Glomerular visceral epithelial cell (primary cell): Measurements from ENCODE around the gene ERC2.

Source experiments
- DNase-seq: peaks from one replicate; pipeline ENCODE4 v3.0.0-alpha.2; 2016; ENCODE audit errors: extremely low spot score

The ERC2 gene

DNA sequence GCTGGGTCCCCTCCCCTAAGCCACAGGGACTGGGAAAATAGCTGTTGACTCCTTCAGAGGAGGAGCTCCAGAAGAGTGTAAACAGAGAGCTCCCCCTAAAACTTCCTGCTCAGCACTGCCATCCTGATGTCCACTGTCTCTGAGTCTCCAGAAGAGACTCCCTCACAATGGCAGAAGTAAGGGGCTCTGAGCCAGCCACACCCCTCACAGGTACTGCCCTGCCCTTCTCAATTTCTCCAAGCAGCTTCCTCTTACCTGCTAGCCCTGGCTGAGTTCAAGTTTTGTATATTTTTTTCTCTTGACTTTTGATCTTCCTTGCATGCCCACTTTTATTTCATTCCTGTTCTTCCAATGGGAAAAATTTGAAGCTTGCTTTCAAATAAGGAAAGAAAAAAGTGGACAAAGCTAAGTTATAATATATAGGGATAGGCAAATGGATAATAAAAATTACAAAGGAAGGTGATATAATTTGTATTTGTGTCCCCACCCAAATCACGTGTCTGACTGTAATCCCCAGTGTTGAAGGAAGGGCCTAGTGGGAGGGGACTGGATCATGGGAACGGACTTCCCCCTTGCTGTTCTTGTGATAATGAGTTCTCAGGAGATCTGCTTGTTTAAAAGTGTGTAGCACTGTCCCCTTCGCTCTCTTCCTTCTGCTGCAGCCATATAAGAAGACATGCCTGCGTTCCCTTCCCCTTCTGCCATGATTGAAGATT, 539.0 kb downstream of the ERC2 start:
- no peak for DNase-seq

DNA sequence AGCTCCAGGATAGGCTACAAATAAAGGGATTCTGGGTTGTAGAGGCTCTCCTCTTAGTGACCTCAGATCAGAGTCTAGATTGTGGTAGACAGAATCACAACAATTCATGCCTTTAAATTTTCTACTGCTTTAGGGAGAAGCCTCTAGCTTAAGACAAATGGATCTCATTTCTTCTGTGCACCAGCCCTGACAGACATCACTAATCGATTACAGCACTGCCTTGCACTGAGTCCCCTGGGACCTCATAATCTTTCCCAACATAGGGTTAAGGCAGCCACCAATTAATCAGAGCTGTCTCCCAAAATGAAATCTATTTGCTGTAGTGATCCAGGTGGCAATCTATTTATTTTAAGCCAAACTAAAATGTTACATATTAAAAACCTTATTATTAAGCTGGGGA, 544.6 kb downstream of the ERC2 start:
- DNase-seq, result no peak

DNA sequence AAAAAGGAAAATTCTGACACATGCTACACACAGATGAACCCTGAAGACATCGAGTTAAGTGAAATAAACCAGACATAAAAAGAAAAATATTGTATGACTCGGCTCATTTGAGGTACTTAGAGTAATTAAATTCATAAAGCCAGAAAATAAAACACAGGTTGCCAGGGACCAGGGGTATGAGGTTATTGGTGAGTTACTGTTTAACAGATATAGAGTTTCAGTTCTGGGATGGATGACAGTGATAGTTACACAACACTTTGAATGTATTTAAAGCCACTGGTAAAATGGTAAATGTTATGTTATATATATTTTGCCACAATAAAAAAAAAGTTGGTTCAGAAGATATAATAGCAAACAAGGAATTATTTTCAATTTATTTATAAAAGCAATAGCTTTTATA, 545.1 kb downstream of the ERC2 start:
- no peak for DNase-seq

DNA sequence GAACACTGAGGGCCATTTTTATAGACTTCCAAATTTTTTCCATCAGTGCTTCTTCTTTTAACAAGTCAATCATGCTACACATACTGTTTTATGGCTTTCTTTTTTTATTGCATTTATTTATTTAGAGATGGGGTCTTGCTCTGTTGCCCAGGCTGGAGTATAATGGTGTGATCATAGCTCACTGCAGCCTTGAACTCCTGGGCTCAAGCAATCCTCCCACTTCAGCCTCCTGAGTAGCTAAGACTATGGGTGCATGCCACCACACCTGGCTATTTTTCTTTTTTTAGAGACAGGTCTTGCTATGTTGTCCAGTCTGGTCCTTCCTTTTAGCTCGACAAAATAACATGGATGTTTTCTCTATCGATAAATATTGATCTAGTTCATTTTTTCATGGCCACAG, 555.4 kb downstream of the ERC2 start:
- DNase-seq, result no peak

DNA sequence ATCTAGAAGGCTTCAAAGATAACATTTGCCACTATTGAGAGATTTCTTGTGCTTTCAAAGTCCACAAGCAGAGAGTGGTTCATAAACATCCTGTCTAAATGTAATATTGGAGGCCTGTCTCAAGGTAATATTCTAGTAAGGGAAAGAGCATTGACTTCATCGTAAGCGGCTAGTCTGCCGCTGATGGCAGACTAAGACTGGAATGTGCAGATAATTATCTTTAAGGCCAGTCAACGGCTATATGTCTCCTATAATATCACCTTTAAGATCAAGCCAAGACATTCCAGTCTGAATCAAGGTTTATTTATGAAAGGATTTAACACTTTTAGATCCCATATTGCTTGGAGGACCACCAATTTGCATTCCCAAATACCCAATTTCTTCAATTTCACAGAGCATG, 557.0 kb downstream of the ERC2 start:
- DNase-seq, result no peak

DNA sequence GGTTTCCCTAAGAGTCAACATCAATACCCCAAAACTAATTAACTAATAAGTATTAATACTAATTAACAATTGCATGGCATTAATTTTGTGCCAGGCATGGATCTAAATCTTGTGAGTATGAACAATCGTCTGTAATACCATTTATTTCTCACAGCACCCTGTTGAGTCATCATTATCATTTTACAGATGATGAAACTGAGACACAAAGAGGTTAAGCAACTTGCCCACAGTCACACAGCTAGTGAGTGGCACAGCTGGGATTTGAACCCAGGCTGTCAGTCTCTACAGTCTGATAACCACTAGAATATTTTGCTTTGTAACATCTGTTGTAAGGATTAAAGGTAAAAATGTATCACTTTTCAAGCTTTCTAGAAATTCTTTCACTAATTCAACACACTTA, 557.7 kb downstream of the ERC2 start:
- DNase-seq, result no peak

DNA sequence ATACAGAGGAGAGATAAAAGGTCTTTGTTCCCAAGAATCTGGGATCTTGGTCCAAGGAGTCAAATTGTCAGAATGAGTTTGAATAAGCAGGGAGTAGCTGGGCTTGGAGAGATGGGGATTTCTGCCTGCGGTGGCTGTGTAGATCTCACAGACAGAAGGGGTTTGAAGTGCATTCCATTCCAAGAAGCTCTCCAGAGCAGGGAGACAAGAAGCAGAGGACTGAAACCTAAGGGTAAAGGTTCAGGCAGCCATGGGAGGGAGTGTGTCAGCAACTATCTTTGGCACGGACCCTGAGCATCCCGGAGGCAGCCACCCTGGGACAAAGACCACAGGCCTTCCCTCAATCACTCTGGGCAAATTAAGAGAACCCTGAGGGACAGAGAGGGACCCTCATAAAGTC, 558.9 kb downstream of the ERC2 start:
- DNase-seq, result no peak

DNA sequence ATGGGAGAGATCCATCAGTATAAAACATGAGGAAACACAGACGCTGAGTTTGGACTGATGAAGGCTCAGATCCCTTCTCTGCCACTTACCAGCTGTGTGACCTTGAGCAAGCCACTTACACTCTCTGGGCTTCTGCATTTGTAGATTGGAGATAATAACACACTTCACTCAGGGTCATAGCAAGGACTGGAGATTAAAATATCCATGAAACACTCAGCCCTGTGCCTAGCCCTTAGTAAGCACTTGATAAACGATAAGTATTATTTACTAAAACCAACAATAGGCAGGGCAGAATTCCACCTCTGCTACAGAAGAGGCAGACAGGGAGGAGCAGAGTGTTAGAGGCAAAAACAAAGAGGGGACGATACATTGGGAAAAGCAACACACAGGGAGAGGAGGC, 560.7 kb downstream of the ERC2 start:
- no peak for DNase-seq

DNA sequence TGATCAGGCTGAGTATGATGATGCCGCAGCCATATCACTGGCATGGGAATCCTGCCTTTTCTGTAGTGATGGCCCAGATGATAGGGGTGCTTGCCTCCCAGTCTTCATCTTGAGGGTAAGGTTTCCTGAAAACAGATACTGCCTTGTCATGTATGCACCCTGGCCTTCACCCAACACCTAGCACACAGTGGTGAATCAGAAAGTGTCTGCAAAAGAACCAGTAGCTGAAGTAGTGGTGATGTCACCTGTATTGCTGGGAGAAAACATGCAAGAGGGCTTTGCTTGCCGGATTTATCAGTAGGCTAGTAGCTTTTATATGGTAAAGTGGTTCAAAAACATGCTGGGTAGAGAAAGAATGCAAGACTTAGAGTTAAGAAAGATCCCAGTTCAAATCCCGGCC, 561.4 kb downstream of the ERC2 start:
- no peak for DNase-seq

DNA sequence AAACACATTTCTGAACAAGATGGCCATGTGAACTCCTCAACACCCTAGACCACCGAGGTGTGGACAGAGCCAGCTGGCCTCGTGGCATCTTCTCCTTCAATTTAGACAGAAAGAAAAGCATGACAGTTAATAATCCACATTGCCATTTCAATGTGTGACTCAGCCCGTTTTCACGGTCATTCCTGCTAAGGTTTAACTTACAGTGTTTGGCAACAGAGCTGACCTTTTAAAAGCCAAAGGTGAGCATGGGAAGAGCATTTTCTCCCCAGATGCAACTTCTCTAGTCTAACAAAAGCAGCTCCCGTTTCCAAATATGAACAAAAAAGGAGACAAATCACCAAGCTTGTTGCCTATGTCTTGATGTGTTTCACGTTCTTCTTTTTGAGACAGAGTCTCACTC, 563.6 kb downstream of the ERC2 start:
- no peak for DNase-seq

DNA sequence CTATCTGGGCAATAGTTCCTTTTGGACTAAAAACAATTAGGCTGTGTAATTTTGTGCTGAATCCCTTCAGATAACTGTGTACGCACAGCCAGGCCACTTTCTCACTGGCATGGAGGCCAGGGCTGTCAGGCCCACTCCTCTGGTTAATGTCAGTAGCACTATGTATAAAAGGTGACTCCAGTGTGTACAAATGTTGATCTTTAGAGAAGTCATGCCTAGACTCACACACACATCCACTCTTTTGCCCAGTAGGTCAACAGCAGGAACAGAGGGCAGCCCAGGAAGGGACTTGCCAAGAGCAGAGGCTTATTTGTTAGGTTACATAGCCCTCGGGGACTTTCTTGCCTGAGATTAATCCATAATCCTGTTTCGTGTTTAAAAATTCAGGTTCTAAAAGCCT, 564.6 kb downstream of the ERC2 start:
- DNase-seq, result no peak

DNA sequence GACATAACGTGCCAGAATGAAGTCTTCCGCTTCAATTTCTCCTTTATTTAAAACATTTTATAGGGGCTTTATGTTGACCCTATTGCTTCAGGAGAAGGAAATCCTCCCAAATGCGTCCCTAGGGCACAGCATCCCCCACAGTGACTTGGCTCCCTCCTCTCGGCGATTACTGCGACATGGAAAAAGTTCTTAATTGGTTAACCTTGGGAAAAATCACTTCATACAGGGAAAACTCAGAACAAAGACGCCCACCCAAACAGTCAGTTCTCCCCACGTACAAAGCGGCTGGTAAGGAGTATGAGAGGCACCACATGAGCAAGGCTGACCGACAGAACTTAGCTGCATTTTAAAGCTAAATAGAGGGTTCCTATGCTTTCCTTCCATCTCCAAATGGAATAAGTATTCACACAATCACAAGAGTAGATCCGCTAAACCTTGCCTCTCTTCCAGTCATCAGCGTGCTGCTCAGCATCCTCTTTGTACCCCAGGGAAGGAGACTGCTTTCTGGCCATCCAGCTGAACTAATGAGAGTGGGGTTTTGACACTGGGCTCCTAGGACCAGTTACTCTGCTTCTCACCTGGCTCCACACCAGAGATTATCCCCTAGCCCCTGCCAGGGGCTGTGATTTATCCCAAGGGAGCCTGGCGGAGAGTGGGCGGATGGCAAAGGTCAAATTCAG, 565.9 kb downstream of the ERC2 start:
- no peak for DNase-seq

DNA sequence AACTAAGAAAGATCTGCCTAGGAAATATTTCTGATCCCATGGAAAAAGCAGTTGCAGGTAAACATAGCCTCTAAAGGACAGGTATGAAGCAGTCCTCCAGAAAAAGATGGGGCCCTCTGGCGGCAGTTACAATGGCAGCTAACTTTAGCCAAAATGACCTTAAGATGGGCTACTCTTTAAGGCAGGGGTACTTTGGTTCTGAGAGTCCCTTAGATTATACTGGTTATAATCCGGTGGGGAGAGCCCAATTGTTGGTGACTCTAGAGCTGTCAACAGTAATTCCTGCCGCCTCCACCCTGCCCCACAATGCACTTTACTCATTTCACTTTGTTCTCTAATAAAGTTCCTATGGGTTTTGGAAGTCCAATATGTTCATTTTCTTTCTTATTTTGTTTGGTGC, 568.4 kb downstream of the ERC2 start:
- DNase-seq, result no peak

DNA sequence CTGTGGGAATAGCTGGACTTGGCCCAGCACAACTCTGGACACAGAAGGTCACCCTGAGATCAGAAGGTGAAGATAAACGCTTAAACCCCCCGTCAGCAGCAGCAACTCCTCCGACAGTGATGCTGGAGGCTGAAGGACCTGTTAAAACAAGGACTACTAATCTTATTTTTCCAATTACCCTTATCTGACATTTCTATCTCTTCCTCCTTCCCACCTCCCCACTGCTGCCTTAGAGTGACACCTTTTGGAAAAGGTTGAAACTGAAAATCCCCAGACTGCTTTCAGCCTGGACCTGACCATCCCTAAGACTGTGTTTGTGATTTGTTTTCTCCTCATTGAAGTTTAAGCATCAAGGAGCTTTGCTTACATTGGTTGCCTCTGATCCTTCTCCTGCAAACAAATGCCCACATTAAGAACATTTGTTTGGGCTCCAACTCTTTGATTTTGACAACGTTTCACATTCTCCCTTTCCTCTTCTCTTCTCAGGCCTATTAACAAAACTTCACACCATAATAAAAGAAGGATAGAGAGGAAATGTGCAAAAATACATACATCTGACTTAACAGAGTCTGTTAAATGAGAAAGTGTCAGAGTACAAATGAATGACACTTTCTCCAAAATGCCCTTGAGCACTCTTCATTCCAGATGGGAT, 570.6 kb downstream of the ERC2 start:
- peak; percentile 22 for DNase-seq

DNA sequence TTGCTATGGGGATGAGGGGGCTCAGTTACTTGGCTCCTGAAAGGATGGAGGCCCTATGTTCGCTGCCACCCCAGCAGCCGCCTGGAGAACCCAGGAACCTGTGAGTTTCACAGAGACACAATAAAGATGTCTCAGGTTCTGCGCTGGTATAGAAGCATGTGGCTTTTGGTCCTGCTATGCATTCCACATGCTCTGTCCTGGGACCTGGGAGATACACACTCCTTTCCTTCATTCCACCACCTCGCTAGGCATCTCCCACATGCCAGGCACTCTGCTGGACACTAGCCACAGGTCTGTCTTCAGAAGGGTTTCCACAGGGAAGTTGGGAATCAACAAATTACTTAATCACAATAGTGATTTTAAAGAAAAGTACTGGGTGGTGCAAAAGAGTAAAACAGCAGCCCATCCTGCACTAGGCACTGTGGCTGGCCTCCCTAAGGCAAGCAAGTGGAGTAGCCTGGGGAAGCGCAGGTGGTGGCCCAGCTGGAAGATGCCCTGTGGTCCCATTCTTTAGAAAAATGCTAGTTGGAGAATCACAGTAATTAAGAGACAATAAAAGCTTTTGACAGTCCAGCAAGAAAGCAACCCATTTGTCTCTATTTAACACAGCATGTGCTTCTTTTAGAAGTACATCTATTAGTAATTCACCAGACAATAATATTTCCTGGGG, 572.2 kb downstream of the ERC2 start:
- DNase-seq, result no peak

DNA sequence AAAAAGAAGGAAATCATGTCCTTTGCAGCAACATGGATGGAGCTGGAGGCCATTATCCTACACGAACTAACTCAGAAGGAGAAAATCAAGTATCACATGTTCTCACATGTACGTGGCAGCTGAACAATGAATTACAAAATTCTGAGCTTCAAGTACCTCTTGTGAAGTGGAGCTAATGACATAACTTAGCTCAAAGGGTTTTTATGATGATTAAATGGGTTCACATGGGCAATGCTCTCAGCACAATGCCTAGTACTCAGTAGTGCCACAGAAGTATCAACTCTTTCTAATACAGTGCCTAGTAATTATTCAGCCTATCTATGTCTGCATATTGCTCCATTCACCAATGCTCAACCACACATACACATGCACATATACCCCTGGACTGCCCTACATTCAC, 573.7 kb downstream of the ERC2 start:
- DNase-seq, result no peak

DNA sequence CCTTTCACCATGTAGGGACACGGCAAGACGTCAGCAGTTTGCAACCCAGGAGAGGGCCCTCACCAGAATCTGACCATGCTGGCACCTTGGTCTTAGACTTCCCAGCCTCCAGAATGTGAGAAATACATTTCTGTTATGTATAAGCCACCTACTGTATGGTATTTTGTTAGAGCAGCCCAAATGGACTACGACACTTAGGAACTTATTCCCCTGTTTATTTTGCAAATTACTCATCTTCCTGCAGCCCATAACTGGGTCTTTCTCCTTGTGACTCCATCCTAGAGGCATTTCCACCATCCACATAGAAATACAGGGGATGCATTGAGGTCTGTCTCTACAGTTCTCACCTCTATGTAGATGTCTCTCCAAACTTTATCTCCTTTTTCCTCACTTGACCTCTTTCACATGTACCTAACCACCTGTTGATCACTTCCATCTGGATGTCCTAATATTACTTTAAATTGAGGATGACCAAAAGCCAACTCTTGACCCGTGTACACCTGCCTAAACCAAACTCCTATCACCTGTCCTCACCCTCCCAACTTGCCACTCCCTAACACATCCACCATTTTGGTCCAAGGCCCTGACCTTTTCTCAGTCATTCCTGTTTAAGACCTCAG, 575.1 kb downstream of the ERC2 start:
- peak; percentile 3 for DNase-seq

DNA sequence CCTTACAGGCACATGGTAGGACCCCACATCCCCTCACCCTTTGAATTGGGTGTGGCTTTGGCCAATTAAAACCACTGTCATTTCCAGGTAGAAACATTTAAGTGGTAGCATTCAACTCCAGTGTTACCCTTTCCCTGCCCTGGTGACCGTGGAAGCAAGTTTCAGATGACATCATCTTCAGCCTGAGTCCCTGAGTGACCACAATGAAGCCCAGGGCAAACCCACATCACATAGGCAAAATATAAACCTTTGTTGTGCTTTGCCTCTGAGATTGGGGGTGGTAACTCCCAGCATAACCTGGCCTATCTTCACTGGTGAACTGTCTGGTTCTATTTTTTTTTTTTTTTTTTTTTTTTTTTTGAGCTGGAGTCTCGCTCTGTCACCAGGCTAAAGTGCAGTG, 577.2 kb downstream of the ERC2 start:
- peak; percentile 16 for DNase-seq

DNA sequence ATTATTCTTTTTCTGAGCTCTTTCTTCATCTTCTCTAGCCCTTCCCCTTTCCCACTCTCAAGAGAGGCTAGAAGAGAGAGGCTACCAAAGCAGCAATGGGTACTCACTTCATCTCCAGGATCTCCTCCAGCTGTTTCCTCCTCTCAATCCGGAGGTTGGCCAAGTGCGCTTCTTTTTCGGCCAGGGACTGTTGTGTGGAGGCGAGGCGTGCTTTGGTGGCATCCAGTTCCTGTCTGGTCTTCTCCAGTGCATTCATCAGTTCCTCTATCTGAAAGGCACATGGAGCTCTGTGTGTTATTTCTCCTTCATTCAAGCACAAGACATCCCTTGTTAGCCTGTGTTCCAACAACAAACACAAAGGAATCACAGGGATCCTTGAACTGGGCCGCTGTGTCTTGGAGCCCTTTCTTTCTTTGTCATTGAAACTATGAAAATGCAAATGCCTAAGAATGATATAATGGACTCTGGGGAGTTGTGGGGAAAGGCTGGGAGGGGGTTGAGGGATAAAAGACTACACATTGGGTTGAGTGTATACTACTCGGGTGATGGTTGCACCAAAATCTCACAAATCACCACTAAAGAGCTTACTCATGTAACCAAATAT, 579.9 kb downstream of the ERC2 start:
- no peak for DNase-seq

DNA sequence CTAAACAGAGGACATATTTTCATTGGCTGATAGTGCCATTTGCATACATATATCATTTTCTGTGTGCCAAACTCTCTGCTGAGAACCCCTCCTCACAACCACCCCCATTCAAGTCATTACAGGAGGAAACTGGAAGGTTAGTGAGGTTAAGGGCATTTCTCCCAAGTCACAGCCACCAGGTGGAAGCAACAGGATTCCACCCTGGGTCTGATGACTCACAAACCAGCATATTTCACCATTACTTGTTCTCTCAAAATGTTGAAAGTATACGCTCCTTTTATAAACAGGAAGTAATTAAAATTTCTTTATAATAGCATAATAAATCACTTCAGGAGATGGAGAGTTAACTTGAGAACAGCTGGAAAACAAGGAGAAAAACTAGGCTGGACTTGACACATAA, 582.5 kb downstream of the ERC2 start:
- peak; percentile 9 for DNase-seq

DNA sequence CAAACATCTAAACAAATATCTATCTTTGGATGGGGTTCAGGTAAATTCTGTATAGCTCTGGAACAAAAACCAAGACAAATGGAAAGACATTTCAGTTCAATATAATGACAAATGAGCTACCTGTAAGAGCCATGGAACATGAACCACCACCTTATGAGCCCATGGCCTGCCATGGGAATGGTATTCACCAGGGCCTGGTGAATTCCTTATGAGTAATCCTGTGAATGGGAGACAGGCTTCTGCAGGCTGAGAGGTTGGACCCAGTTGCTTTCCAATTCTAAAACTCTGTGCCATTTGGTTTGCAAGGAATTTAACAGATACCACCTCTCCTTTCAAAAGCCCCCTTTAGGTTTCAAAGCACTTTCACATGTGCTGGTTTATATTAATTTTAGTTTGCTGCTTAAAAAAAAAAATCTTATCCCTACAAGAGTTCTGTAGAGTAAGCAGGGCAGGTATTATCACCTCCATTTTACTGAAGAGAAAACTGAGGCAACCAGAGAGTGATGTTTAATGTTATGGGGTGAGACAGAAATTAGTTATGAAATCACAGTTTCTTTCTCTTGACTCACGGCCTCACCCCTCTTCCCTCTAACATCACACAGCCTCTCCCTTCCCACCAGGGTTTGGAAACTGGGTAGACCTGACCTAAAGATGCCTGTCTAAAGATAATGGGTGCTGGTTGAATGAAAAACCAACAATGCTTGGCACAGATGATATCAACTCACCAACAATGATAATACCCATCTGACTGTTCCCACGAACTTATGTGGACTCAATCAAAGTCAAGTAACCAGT, 583.6 kb downstream of the ERC2 start:
- no peak for DNase-seq
